GM04503 (cell line): ENCODE results near the gene C11orf71.

Experiments used
- DNase-seq: peaks from one replicate; pipeline ENCODE4 v3.0.0-alpha.2; 2012; ENCODE audit warnings: low read depth

The C11orf71 gene

DNA sequence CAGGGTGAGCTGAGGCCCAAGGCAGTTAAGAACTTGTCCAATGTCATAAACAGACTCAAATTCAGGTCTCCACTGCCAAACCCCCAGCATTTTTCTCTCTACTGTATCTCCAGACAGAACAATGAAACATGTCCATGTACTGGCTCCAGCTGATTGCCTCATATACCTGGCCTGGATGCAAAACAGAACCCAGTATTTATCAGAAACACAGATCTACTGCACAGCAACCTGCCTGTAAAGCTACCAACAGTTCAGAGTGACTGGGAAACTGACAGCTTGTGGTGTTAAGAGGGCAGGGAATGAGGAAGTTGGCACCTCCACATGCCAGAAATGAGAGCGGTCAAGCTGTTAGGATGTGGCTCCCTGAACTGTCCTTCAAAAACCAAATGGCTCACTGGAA is 41.6 kb downstream of the C11orf71 start:
- no peak for DNase-seq

DNA sequence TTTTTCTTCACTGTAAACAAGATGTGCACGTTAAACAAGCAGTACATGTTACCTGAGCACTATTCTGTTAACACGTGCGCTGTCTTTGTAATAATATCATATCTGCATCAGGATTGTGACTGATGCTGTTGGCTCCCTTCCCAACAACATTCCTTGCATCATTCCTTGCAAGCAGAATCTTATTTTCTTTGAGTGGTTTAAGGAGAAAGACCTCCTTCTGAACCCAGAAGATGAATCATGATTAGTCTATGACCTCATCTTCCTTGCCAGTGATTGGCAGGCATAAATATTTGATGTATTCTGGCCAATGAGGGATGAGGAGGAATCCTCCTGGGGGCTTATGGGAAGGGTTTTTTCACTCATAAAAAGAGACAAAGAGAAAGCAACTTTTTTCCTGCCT is 46.2 kb downstream of the C11orf71 start:
- DNase-seq: no peak

DNA sequence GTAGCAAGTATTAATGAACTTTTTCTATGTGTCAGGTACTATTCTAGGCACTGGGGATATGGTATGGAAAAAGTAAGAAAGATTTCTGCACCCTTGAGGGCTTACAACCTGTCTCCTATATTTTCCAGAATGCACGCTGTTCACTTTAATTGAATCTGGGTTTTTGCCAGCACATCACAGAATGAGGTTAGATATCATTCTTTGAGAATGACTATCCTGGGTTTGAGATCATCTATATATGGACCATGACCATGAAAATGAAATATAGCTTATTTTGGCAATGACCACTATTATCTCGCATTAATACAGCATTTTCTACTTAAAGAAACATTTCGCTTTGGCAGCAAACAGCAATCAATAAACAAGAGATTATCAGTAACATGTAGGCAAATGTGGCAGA is 46.9 kb downstream of the C11orf71 start:
- no peak for DNase-seq

DNA sequence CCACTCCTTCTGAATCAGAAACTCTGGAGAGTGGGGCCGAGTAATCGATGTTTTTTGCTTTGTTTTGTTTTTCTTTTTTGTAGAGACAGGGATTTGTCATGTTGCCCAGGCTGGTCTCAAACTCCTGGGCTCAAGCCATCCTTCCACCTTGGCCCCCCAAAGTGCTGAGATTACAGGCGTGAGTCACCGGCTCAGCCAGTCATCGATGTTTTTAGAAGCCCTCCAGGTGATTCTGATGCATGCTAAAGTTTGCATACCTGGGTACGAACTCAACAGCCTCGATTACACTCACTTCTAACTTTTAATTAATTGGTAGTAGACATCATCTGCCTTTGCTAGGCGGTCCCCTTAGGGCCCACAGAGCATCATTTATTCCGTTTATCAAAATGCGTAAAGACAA is 50.3 kb downstream of the C11orf71 start:
- DNase-seq: no peak
